BLaER1 treated with 17β-estradiol and CSF1 and Interleukin-3, amounts not matched to agents 10 nM and 100 nM (cell line): ENCODE results near the gene ACTR3C.

Experiments used
- H3K27ac ChIP-seq, 11 experiments: shearing (Covaris generic); formaldehyde crosslinking; 2 replicates each; pipeline ENCODE4 v1.8.1; 2022
- H3K27me3 ChIP-seq, 11 experiments: shearing (Covaris generic); formaldehyde crosslinking; 2 replicates each; pipeline ENCODE4 v1.8.1; 2022
- H3K36me3 ChIP-seq, 11 experiments: shearing (Covaris generic); formaldehyde crosslinking; 2 replicates each; pipeline ENCODE4 v1.8.1; 2022
- H3K4me1 ChIP-seq, 10 experiments: shearing (Covaris generic); formaldehyde crosslinking; 2 replicates each; pipeline ENCODE4 v1.8.1; 2022
- H3K4me2 ChIP-seq, 11 experiments: shearing (Covaris generic); formaldehyde crosslinking; 2 replicates each; pipeline ENCODE4 v1.8.1; 2022
- H3K4me3 ChIP-seq, 10 experiments: shearing (Covaris generic); formaldehyde crosslinking; 2 replicates each; pipeline ENCODE4 v1.8.1; 2022
- H3K9ac ChIP-seq, 11 experiments: shearing (Covaris generic); formaldehyde crosslinking; 2 replicates each; pipeline ENCODE4 v1.8.1; 2022
- H3K9me3 ChIP-seq, 11 experiments: shearing (Covaris generic); formaldehyde crosslinking; replicated peaks in 1 of 11; 2 replicates each; pipeline ENCODE4 v1.8.1; 2022
- H4K20me1 ChIP-seq, 11 experiments: shearing (Covaris generic); formaldehyde crosslinking; 2 replicates each; pipeline ENCODE4 v1.8.1; 2022
- Cebpa-rat ChIP-seq, 11 experiments: shearing (Covaris generic); IDR thresholded peaks; 2 replicates each; pipeline ENCODE4 v1.8.1; 2022

Gene ACTR3C

GRCh38 chr7:150368884-150369747 lies 45.8 kb upstream of the ACTR3C start:
- peak overlapping the region; percentile 90 to 100 (median 99) for H3K27ac ChIP-seq
- peaks cover 31 to 45% (median 39%) of the 10 kb centered on the region in 11 experiments for H3K36me3 ChIP-seq
- peaks cover 51 to 86% (median 73%) of the 10 kb centered on the region in 10 experiments for H3K4me1 ChIP-seq
- H3K9ac ChIP-seq: peak overlapping the region; percentile 92 to 97 (median 95)
- no peak for TF ChIP-seq Cebpa-rat (IDR thresholded peaks at IDR 0.05)
- peaks cover 42 to 50% (median 46%) of the 10 kb centered on the region in 11 experiments; a peak in 20 of 22 replicates for H4K20me1 ChIP-seq
- H3K27me3 ChIP-seq: no peaks in the 10 kb centered on the region
- H3K9me3 ChIP-seq: no peaks in the 10 kb centered on the region
- peak overlapping the region; percentile 90 to 100 (median 98) for H3K4me2 ChIP-seq
- peak overlapping the region; percentile 79 to 99 (median 88) for H3K4me3 ChIP-seq

DNA sequence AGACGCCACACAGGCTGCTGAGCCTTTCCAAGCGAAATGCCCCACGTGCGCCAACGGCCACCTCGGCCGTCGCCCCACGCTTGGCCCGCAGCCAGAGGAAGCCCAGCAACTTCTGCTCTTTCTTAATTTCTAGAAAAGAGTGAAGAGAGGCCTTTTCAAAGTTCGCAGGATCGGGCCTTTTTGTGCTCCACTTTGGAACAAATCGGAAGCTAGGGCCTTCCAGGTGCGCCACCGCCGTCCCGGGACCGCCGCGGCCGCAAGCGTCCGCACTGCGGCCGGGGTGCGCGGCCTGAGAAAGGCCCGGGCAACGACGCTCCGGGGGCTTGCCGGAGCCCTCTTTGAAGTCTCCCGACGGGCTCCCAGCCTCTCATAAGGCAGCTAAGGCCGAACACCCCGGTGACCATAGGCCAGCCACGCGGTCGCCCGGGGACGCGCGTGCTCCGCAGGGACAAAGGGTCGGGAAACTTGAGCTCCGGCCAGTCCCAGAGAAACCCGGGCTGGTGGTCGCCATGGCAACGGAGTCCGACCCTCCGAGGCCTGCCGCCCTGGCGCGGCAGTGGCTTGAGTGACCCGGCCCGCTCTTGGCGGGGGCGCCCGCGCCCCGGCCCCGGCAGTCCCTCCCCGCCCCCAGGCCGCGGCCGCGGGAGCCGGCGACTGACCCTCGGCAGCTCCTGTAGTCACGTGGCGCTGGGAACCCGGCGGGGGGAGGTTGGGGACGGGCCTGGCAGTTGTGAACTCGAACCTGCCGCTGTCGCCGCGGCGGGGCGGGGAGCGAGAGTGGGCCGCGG lies 44.9 kb upstream of the ACTR3C start, which contains the start of gene REPIN1:
TSS of gene REPIN1 (plus strand) at position 727 of the 788 bp plus-strand sequence. CDS start 890 bp downstream, outside the sequence.
- peak within 1 kb of the TSS; percentile 79 to 99 (median 88) for H3K4me3 ChIP-seq
- TF ChIP-seq Cebpa-rat (IDR thresholded peaks at IDR 0.05): no peak
- peaks cover 34 to 42% (median 38%) of the 10 kb centered on the region in 11 experiments; a peak in 20 of 22 replicates for H4K20me1 ChIP-seq
- H3K36me3 ChIP-seq: peaks cover 23 to 37% (median 31%) of the 10 kb centered on the region in 11 experiments
- peaks cover 58 to 86% (median 73%) of the 10 kb centered on the region in 10 experiments for H3K4me1 ChIP-seq
- H3K4me2 ChIP-seq: peak within 1 kb of the TSS; percentile 90 to 100 (median 98)
- H3K9ac ChIP-seq: peak within 1 kb of the TSS; percentile 92 to 97 (median 95)
- H3K27ac ChIP-seq: peak within 1 kb of the TSS; percentile 90 to 100 (median 99)
- H3K9me3 ChIP-seq: no peaks in the 10 kb centered on the region
- H3K27me3 ChIP-seq: no peaks in the 10 kb centered on the region

GRCh38 chr7:150367677-150368095 lies 44.3 kb upstream of the ACTR3C start:
- Histone ChIP-seq H3K27ac (peak overlapping the region; percentile 90 to 100 (median 99)), H3K4me1 (peaks cover 59 to 86% (median 73%) of the 10 kb centered on the region in 10 experiments), H3K9me3 (no peaks in the 10 kb centered on the region), H3K4me2 (peak overlapping the region; percentile 90 to 100 (median 98)), H3K36me3 (peaks cover 17 to 31% (median 25%) of the 10 kb centered on the region in 11 experiments), H3K4me3 (peak overlapping the region; percentile 79 to 99 (median 88)), H3K9ac (peak overlapping the region; percentile 92 to 97 (median 95)), H3K27me3 (no peaks in the 10 kb centered on the region), H4K20me1 (peaks cover 28 to 36% (median 32%) of the 10 kb centered on the region in 11 experiments; a peak in 20 of 22 replicates)
- TF ChIP-seq Cebpa-rat (IDR thresholded peaks at IDR 0.05): no peak

- H3K4me3 ChIP-seq: no peak overlapping the region
- H3K36me3 ChIP-seq: peaks cover 0 to 12% (median 6%) of the 10 kb centered on the region in 11 experiments; a peak in 18 of 22 replicates
- H3K27ac ChIP-seq: peak overlapping the region; percentile 21 to 99 (median 64); a peak in 21 of 22 replicates
- H3K4me2 ChIP-seq: peak overlapping the region; percentile 4 to 96 (median 27); a peak in 16 of 22 replicates
- H4K20me1 ChIP-seq: peaks cover 12 to 18% (median 13%) of the 10 kb centered on the region in 11 experiments; a peak in 17 of 22 replicates
- H3K27me3 ChIP-seq: no peaks in the 10 kb centered on the region
- H3K9me3 ChIP-seq: no peaks in the 10 kb centered on the region
- peak overlapping the region in 7 of 11 experiments; percentile 5 to 67 (median 26); a peak in 10 of 22 replicates for H3K9ac ChIP-seq
- no peak for TF ChIP-seq Cebpa-rat (IDR thresholded peaks at IDR 0.05)
- peaks cover 58 to 77% (median 71%) of the 10 kb centered on the region in 10 experiments for H3K4me1 ChIP-seq
Observed at GRCh38 chr7:150365673-150366398, 42.5 kb upstream of the ACTR3C start.

DNA sequence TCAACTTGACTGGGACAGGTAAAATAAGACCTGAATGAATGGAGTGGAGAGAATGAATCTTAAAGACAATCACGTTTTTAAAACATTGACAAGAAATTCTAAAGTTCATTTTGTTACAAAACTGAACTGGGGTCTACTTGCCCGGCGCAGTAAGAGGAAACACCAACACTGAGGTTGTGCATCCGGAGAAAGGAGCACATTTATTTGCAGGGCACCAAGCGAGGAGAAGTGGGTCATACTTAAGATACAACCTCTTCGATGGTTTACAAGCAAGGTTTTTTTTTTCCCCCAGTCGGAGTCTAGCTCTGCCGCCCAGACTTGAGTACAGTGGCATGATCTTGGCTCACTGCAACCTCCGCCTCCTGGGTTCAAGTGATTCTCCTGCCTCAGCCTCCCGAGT lies 41.8 kb upstream of the ACTR3C start:
- peaks cover 52 to 71% (median 64%) of the 10 kb centered on the region in 10 experiments for H3K4me1 ChIP-seq
- no peak overlapping the region for H3K4me3 ChIP-seq
- no peak for TF ChIP-seq Cebpa-rat (IDR thresholded peaks at IDR 0.05)
- no peak overlapping the region; a peak in 1 of 22 replicates for H3K9ac ChIP-seq
- H3K27me3 ChIP-seq: no peaks in the 10 kb centered on the region
- peak overlapping the region in 8 of 11 experiments; percentile 21 to 99 (median 72); a peak in 10 of 22 replicates for H3K27ac ChIP-seq
- no peaks in the 10 kb centered on the region for H3K9me3 ChIP-seq
- H3K4me2 ChIP-seq: peak overlapping the region in 5 of 11 experiments; percentile 43 to 96 (median 59); a peak in 11 of 22 replicates
- H3K36me3 ChIP-seq: peaks cover 0 to 6% (median 0%) of the 10 kb centered on the region in 11 experiments; a peak in 4 of 22 replicates
- peaks cover 5 to 11% (median 7%) of the 10 kb centered on the region in 11 experiments; a peak in 16 of 22 replicates for H4K20me1 ChIP-seq

GRCh38 chr7:150363872-150364271 lies 40.5 kb upstream of the ACTR3C start:
- Histone ChIP-seq H3K4me2 (peak overlapping the region; percentile 67 to 89 (median 79)), H3K27ac (peak overlapping the region in 8 of 11 experiments; percentile 40 to 66 (median 54); a peak in 18 of 22 replicates), H3K9me3 (no peaks in the 10 kb centered on the region), H3K9ac (peak overlapping the region in 3 of 11 experiments; percentile 12 to 48 (median 14); a peak in 5 of 22 replicates), H3K4me1 (peaks cover 44 to 68% (median 57%) of the 10 kb centered on the region in 10 experiments), H3K4me3 (no peak overlapping the region), H4K20me1 (no peaks in the 10 kb centered on the region), H3K36me3 (no peaks in the 10 kb centered on the region), H3K27me3 (no peaks in the 10 kb centered on the region)
- TF ChIP-seq Cebpa-rat (IDR thresholded peaks at IDR 0.05): no peak

DNA sequence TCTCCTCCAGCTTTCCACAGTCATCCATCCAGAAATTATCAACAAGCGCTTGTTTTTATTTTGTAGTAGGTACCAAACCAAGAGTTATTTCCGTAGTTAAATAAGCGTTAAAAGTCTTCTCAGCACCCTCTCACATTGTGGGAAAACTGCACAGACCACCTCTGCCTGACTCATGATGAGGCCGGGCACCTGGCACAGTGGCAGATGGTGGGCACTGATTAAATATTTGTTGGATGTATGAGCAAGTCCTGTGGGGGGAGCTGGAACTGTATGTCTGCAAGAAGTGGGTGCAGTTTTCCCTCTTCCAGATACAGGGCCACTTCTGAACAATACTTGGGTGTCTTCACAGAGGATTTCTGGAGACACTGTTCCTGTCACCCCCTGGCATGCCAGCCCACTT lies 40.0 kb upstream of the ACTR3C start:
- Histone ChIP-seq H3K9me3 (no peaks in the 10 kb centered on the region), H3K4me2 (peak overlapping the region; percentile 67 to 89 (median 79)), H3K4me1 (peaks cover 44 to 72% (median 59%) of the 10 kb centered on the region in 10 experiments), H4K20me1 (no peaks in the 10 kb centered on the region), H3K4me3 (no peak overlapping the region), H3K27me3 (no peaks in the 10 kb centered on the region), H3K9ac (peak overlapping the region in 3 of 11 experiments; percentile 12 to 48 (median 14); a peak in 4 of 22 replicates), H3K27ac (peak overlapping the region in 7 of 11 experiments; percentile 41 to 66 (median 54); a peak in 15 of 22 replicates), H3K36me3 (no peaks in the 10 kb centered on the region)
- no peak for TF ChIP-seq Cebpa-rat (IDR thresholded peaks at IDR 0.05)
